GM19025 (cell line): ENCODE measurements around the gene POLR2M.

ENCODE experiments used
- ATAC-seq: cut with Tn5 transposase; IDR thresholded peaks from one replicate; pipeline ENCODE4 v1.9.1; 2021; ENCODE audit warnings: mild to moderate bottlenecking, low read depth, moderate library complexity; ENCODE audit not compliant: unreplicated experiment

POLR2M gene

DNA sequence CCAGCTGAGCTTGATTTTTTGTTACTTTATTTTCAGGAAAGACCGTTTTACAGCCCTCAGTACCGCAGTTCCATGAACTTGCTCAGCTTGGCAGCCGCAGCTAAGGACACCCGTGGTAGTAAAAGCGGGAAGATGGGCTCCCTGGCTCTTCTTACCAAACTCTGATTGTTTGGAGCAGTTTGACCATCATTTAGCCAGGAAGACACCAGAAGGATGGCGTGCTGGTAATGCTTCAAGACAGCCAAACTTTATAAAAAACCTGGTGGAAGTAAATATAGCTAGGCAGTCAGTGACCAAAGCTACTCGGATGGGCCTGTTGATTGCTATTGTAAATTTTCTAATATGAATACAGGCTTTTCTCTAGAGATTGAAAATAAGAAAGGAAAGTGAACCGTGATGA, 28.9 kb downstream of the POLR2M start:
- no peak for ATAC-seq

DNA sequence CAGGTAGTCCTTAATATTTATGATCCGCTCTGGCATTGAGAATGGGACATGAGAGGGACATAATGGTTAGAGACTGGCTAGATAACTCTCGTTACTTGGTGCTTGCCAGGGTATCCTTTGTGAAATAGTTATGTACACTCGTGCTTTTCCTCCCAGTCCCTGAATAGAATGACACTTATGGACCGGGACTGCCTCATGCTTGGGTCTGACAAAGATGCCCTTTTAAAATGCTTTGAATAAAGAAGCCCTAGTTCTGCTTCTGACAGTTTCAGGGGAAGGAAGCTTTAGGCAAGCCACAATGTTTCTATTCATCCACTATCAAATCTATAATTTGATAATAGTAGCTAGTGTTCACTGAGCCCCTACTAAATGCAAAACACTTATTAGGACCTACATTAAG, 29.4 kb downstream of the POLR2M start:
- ATAC-seq = no peak

GRCh38 chr15:57736591-57736990, 30.1 kb downstream of the POLR2M start:
- ATAC-seq = no peak

- ATAC-seq = no peak
These were observed 32.3 kb downstream of the POLR2M start for GRCh38 chr15:57738734-57739237.

DNA sequence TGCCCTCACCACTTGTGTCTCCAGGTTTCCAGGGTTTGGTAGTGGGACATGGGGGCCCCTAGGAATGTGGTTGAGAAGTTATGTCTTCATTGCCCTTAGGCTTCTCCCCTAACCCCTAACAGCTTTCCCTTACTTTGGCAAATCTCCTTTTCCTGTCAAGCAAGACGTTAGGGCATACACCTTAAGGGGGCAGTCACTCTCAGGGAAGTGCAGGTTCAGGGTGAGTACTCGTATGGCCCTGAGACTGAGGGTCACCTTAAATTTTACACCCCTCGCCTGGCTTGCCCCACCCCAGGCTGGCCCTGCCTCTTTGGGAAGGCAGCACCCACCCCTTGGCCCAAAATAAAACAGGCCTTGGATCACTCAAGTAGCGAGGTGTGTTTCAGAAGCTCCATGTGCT, 33.5 kb downstream of the POLR2M start:
- ATAC-seq = no peak

GRCh38 chr15:57741089-57741488, 34.6 kb downstream of the POLR2M start:
- no peak for ATAC-seq

DNA sequence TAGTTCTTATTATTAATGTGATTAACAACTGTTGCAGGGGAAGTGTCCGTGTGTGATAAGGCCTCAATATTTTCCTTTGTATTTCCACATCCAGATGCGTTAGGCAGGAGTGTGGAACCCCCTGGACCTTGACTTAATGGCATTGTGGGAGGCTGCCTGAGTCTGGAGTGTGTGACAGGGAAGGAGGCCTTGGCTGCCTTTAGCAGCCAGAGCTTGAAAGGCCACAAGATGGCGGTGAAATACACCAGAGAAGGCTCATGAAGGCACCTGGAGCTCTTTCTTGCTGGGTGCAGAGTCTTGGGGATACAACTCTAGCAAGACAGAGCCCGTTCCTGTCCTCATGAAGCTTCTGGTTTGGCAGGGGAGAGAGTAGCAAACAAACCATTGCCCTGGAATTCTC, 36.9 kb downstream of the POLR2M start:
- ATAC-seq = no peak

GRCh38 chr15:57746786-57747185, 40.3 kb downstream of the POLR2M start:
- no peak for ATAC-seq

- ATAC-seq = no peak
These were observed 40.8 kb downstream of the POLR2M start for GRCh38 chr15:57747206-57747896.

DNA sequence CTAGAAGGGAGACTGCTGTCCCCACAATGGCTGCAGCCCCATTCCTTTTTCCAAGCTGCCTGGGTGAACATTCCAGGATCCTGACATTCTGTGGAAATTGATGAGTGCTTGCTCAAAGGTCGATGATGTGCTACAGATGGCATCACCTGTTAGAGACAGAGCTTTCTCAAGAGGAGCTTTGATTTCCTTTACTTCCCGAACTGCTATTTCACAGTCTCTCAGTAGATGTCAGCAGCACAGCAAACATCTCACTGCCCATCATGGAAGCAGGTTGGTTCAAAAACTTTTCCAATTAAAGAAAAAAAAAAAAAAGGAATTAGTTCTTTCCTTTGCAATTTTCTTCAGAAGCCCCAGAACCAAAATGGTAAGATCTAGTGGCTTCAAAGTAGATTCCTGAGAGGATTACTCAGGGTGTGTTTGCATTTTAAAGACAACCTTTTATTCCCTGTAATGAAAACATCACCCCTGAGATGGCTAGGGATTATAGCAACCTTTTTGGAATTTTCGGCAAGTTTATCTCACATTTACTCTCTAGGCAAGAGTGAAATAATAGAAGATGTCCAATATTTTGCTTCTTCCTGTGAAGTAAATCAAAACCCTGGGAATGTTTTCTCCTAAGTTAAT, 44.8 kb downstream of the POLR2M start:
- ATAC-seq = no peak

DNA sequence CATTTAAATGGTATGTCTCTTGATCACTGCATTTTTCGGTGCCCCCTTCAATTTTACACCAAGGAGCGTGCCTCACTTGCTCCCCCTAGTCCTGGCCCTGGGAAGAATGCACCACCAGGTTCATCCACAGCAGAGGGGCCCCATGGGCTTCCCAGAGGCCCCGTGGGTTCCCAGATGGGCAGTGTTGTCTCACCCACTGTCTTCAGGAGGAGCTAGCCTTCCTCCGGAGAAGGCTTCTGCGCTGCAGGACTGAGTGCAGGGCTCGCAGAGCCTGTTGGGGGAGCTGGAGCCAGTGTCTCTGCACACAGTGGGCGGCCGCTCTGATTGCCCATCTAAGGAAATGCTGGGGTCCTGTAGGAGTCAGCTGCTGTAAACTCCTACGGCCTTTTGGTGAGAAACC, 45.9 kb downstream of the POLR2M start:
- ATAC-seq = no peak

GRCh38 chr15:57752840-57753239, 46.3 kb downstream of the POLR2M start:
- ATAC-seq = no peak

- ATAC-seq = no peak
These were observed 50.0 kb downstream of the POLR2M start for GRCh38 chr15:57756466-57756865.

DNA sequence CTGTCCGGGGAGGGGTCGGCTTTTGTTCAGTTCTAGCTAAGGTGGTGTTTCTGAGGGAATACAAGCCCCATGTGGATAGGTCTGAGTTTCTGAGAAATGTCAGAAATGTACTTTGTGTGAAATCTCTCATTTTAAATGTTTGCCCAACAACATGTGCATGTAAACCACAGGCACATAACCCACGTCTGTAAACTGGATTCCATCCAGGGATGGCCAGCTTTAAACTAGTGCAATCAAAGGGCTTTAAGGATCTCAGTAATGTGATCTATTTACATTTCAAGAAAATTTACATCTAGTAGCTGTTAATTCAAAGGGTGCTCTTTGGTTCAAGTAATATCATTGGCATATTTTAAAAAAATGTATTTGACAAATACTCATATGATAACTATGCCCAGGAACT, 52.0 kb downstream of the POLR2M start:
- ATAC-seq = no peak

DNA sequence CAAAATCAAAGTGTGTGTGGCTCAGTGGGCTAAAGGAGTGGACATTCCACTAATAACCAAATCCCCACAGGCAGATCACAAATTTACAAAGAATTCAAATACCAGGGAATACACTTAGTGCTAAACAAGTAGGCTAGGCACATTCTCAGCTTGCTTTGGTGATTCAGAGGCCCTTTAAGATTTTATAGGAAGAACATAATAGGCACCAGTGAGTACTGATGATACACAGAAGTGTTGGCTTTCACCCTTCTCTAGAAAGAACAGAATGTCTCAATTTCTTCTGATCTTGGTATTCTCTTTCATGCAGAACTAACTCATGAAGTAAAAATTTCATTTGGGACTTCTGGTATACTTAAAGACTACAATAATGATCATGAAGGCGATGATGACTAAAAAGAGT, 55.0 kb downstream of the POLR2M start:
- no peak for ATAC-seq

DNA sequence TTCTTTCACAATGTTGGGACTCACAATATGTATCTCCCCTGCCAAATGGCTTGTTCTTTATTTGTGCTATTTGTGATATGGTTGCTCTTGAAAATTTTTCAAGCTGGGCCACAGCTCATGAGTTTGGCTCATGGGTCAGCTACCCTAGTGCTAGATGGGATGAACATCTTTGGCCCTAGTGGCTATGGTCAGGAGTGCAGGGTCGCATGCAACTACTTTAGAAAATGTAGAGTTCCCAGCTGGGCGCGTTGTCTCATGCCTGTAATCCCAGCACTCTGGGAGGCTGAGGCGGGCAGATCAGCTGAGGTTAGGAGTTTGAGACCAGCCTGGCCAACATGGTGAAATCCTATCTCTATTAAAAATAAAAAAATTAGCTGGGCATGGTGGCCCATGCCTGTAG, 55.8 kb downstream of the POLR2M start:
- no peak for ATAC-seq

GRCh38 chr15:57763176-57763964, 56.9 kb downstream of the POLR2M start:
- no peak for ATAC-seq
